Common myeloid progenitor, CD34-positive (primary cell): ENCODE results near the gene SLFN12.
A peak's percentile ranks its signal among the peaks of the same experiment; 100 is the strongest.
"Not testable (repeated sequence)": the region's sequence is repeated elsewhere in the genome, so short reads cannot be mapped to it uniquely, and the experiment has no call there.

Experiments
- CTCF ChIA-PET: fragments of 350-600 bp; sonication (Branson Sonifier 250); formaldehyde crosslinking; loops from one replicate; lab custom pipeline; 2021; ENCODE audit warnings: antibody characterized with exemption; lab: Charles Lee
- POLR2A ChIA-PET: fragments of 350-600 bp; sonication (Branson Sonifier 250); formaldehyde crosslinking; loops from one replicate; lab custom pipeline; 2021; ENCODE audit warnings: antibody characterized with exemption; lab: Charles Lee
- DNase-seq, 3 donors: peaks; one replicate each; pipeline versions ENCODE4 v3.0.0 to v3.0.0-alpha.2; 2013
- H3K27ac ChIP-seq, 2 experiments: 1 replicate in 1 of 2; 2 replicates in 1 of 2; pipeline ENCODE4 v1.7.0; 2013; ENCODE audit warnings: inconsistent platforms in 2 of 2, low read length in 2 of 2, mild to moderate bottlenecking in 2 of 2, low read depth in 1 of 2, moderate library complexity in 1 of 2; ENCODE audit not compliant: severe bottlenecking in 2 of 2, insufficient read depth in 1 of 2, poor library complexity in 1 of 2
- H3K27me3 ChIP-seq, 5 experiments: replicated peaks in 2 of 5; 1 replicate in 3 of 5; 2 replicates in 2 of 5; pipeline versions ENCODE4 v1.6.1 to v1.7.0; 2013; ENCODE audit warnings: low read length in 4 of 5, mild to moderate bottlenecking in 2 of 5, moderate library complexity in 2 of 5, inconsistent platforms in 1 of 5; ENCODE audit not compliant: insufficient read depth in 5 of 5, control insufficient read depth in 4 of 5
- H3K36me3 ChIP-seq, 4 experiments: 1 replicate in 2 of 4; 2 replicates in 2 of 4; pipeline versions ENCODE4 v1.6.1 to v1.7.0; 2013; ENCODE audit warnings: low read length in 3 of 4, control low read depth in 1 of 4, mild to moderate bottlenecking in 1 of 4; ENCODE audit not compliant: control insufficient read depth in 4 of 4, insufficient read depth in 4 of 4
- H3K4me1 ChIP-seq, 4 experiments: 1 replicate in 3 of 4; 2 replicates in 1 of 4; pipeline versions ENCODE4 v1.6.1 to v1.7.1; 2013; ENCODE audit warnings: low read length in 3 of 4, mild to moderate bottlenecking in 3 of 4, control low read depth in 1 of 4, inconsistent platforms in 1 of 4, moderate library complexity in 1 of 4; ENCODE audit not compliant: control insufficient read depth in 4 of 4, insufficient read depth in 4 of 4; ENCODE audit errors: control extremely low read depth in 1 of 4
- H3K4me3 ChIP-seq, 7 experiments: 1 replicate in 4 of 7; 2 replicates in 3 of 7; pipeline versions ENCODE4 v1.5.1 to v1.7.0; 2013; ENCODE audit warnings: mild to moderate bottlenecking in 7 of 7, low read length in 6 of 7, moderate library complexity in 6 of 7, inconsistent platforms in 2 of 7, low read depth in 2 of 7, control low read depth in 1 of 7; ENCODE audit not compliant: insufficient read depth in 4 of 7, control insufficient read depth in 1 of 7; ENCODE audit errors: extremely low read depth in 1 of 7
- H3K9me3 ChIP-seq, 5 experiments: 1 replicate in 4 of 5; 2 replicates in 1 of 5; pipeline versions ENCODE4 v1.6.1 to v1.7.1; 2013; ENCODE audit warnings: low read length in 4 of 5, mild to moderate bottlenecking in 2 of 5, inconsistent platforms in 1 of 5, low read depth in 1 of 5, moderate library complexity in 1 of 5; ENCODE audit not compliant: control insufficient read depth in 4 of 5, insufficient read depth in 2 of 5; ENCODE audit errors: control extremely low read depth in 1 of 5
- WGBS: methylation state at CpG from one replicate; pipeline ENCODE4 v1.1.5; 2013; ENCODE audit not compliant: insufficient coverage; 5-methylcytosine and 5-hydroxymethylcytosine counted together

Gene SLFN12

DNA sequence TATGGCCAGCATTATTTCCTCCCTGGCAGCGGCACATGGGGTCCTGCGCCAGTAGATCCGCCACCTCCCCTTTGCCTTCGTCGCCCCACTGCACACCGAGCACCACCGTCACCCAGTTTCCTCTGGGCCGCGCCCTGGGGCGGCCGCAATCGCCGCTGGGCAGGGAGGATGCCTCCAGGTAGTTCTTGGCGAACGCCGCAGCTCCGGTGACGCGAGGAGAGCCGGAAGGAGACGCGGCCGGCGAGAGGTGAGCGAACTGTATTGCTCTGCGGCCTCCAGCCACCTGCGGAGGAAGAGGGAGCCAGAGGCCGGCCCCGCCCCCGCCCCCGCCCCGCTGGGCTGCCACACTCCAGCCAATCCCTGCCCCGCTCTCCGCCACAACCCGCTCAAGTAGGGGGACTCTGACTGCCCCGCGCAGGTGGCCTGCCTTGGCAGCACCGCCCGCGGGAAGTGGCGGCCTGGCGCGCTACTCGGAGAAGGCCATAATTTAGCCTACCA is 28.1 kb upstream of the SLFN12 start:
- peaks cover 0 to 8% (median 4%) of the 10 kb centered on the region in 4 experiments for H3K4me1 ChIP-seq
- peak overlapping the region in 4 of 7 experiments; percentile 8 to 59 (median 37) for H3K4me3 ChIP-seq
- H3K27ac ChIP-seq: no peak overlapping the region
- H3K36me3 ChIP-seq: no peaks in the 10 kb centered on the region
- H3K9me3 ChIP-seq: peaks cover 0 to 7% (median 2%) of the 10 kb centered on the region in 5 experiments
- peak; percentile 47 to 80 (median 64) for DNase-seq
- ChIA-PET CTCF (no interaction called here), POLR2A (interaction anchor here (0.6 kb wide), 1 partner anchor 86 kb away, joined by 3 read pairs; no protein-coding TSS in a partner anchor)
- H3K27me3 ChIP-seq: peaks cover 0 to 4% (median 2%) of the 10 kb centered on the region in 5 experiments
- WGBS: 2% methylated on average over 35 of the region's 44 CpGs

DNA sequence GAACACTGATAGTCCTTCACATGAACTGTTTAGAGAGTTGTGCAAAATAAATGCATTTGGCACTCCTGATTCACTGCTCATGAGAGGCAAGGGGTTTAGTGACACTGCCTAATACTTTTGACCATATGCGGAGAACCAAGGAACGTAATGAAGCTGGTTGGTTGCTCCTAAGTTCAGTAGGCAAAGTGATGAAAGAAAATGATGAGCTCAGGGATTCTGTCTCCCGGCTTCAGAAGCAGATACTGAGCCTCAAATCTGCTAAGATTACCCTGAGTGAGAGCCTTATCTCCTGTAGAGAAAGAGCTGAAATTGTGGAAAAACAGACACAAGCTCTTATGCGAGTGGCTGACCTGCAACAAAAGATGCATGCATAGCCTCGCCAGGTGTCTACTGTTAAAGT is 21.7 kb upstream of the SLFN12 start:
- DNase-seq, H3K27me3 ChIP-seq, H3K27ac ChIP-seq, H3K4me1 ChIP-seq, H3K4me3 ChIP-seq, H3K9me3 ChIP-seq, H3K36me3 ChIP-seq, POLR2A ChIA-PET: not testable (repeated sequence)
- CTCF ChIA-PET: interaction anchor here (1.3 kb wide), 1 partner anchor 51 kb away, joined by 3 read pairs; no protein-coding TSS in a partner anchor
- WGBS: 96% methylated on average over 5 of the region's 5 CpGs

GRCh38 chr17:35453171-35453570 is 20.9 kb upstream of the SLFN12 start:
- Histone ChIP-seq H3K36me3 (no peaks in the 10 kb centered on the region), H3K4me3 (no peak overlapping the region), H3K9me3 (peaks cover 0 to 5% (median 0%) of the 10 kb centered on the region in 5 experiments), H3K27ac (no peak overlapping the region), H3K27me3 (no peaks in the 10 kb centered on the region), H3K4me1 (peaks cover 2 to 16% (median 15%) of the 10 kb centered on the region in 4 experiments)
- POLR2A ChIA-PET: no interaction called here
- CTCF ChIA-PET: interaction anchor here (1.3 kb wide), 1 partner anchor 50 kb away, joined by 3 read pairs; no protein-coding TSS in a partner anchor
- no peak for DNase-seq
- no CpG with 5 or more reads among the region's 1 CpG for WGBS

DNA sequence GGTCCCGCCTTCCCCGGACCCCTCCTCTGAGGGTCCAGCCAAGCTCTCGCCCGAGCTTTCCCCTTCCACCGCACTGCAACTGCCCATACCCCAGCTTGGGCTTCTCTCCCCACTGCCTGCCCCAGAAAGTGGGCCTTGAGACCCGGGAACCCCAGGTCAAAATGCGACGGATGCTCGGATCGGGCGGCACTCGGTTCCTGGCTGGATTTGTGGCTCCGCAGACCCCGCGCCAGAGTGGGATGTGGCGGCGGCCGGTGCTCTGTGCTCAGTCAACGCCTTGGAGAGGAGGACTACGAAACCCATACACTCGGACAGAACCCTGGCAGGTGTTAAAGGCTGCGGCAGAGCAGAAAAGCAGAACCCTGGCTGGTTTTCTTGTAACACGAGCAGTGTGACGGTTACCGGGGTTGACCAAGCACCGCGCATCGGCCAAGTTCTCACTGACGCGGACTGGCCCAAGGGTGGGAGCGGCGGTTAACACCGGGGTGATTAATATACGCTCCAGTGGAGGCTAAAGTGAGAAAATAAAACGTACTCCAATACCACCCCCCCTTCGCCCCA is 17.2 kb upstream of the SLFN12 start:
- peaks cover 0 to 5% (median 0%) of the 10 kb centered on the region in 5 experiments for H3K9me3 ChIP-seq
- POLR2A ChIA-PET: no interaction called here
- CTCF ChIA-PET: interaction anchor here (0.6 to 2.7 kb wide), 3 partner anchors 16 to 39 kb away, joined by 3 to 9 read pairs (median 5); no protein-coding TSS in a partner anchor
- peak overlapping the region; percentile 29 to 85 (median 56) for H3K4me3 ChIP-seq
- DNase-seq: peak; percentile 23 to 67 (median 58)
- WGBS: 5% methylated on average over 30 of the region's 36 CpGs
- H3K36me3 ChIP-seq: peaks cover 0 to 8% (median 3%) of the 10 kb centered on the region in 4 experiments
- H3K27me3 ChIP-seq: no peaks in the 10 kb centered on the region
- no peak overlapping the region for H3K27ac ChIP-seq
- peaks cover 8 to 26% (median 23%) of the 10 kb centered on the region in 4 experiments for H3K4me1 ChIP-seq

GRCh38 chr17:35448899-35449227 is 16.6 kb upstream of the SLFN12 start:
- ChIA-PET POLR2A (interaction anchor here (0.6 to 1.3 kb wide), 3 partner anchors 39 to 130 kb away, joined by 3 read pairs; no protein-coding TSS in a partner anchor), CTCF (interaction anchor here (1.1 to 2.7 kb wide), 3 partner anchors 16 to 41 kb away, joined by 4 to 9 read pairs (median 5); no protein-coding TSS in a partner anchor)
- peak overlapping the region; percentile 41 to 85 (median 63) for H3K4me3 ChIP-seq
- H3K9me3 ChIP-seq: peaks cover 0 to 5% (median 0%) of the 10 kb centered on the region in 5 experiments
- peak overlapping the region in 1 of 2 experiments; percentile 75 for H3K27ac ChIP-seq
- no peaks in the 10 kb centered on the region for H3K27me3 ChIP-seq
- peaks cover 8 to 26% (median 23%) of the 10 kb centered on the region in 4 experiments for H3K4me1 ChIP-seq
- peaks cover 0 to 11% (median 3%) of the 10 kb centered on the region in 4 experiments for H3K36me3 ChIP-seq
- 9% methylated on average over 12 of the region's 16 CpGs for WGBS
- peak in 1 of 3 donors; percentile 17 for DNase-seq

DNA sequence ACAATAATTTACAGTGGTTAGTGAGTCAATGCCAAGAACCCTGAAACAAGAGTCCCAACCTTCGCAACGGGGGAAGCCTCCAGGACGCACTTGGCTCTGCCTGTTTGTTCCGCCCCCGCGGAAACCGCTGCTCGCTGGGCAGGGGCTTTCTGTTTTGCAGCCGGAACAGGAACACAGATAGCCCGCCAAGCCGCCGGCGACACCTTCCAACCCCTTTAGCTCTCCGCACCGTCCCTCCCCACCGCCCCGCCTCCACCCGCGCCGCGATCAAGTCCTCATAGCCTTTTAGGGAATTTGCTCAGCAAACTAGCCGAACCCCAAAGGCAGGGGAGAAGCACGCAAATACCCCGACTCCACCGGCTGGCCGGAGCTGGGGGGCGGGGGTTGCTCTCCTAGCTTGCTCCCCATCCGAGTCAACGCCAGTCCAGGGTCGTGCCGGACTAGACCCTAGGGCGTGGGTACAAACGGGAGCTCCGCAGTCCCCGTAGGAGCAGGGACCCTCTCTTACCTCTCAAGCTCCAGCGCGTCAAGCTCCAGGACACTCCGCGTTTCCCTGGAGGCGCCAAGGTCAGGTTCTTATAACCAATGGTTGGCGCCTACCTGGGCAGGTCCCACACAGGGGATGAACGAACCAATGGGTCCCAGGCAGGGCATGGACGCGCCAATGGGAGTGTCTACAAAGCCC is 16.1 kb upstream of the SLFN12 start, which contains the start of gene SLFN13:
TSS of gene SLFN13 (minus strand) at position 553 of the 685 bp plus-strand sequence. CDS start 3,086 bp downstream, outside the sequence.
- no peaks in the 10 kb centered on the region for H3K27me3 ChIP-seq
- ChIA-PET POLR2A (interaction anchor here (0.6 to 1.3 kb wide), 4 partner anchors 16 to 130 kb away, joined by 3 to 5 read pairs (median 3); partner anchors contain the start of gene SLFN12), CTCF (interaction anchor here (1.1 to 2.7 kb wide), 3 partner anchors 15 to 42 kb away, joined by 4 to 9 read pairs (median 5); no protein-coding TSS in a partner anchor)

More for the DNA sequence above, 16.1 kb upstream of the SLFN12 start, which contains the start of gene SLFN13:
- Histone ChIP-seq H3K4me1 (peaks cover 8 to 26% (median 23%) of the 10 kb centered on the region in 4 experiments), H3K27ac (peak within 1 kb of the TSS; percentile 49 to 75), H3K36me3 (peaks cover 0 to 11% (median 4%) of the 10 kb centered on the region in 4 experiments), H3K4me3 (peak within 1 kb of the TSS; percentile 41 to 85 (median 63)), H3K9me3 (peaks cover 0 to 5% (median 0%) of the 10 kb centered on the region in 5 experiments)
- 0% methylated on average over 43 of the region's 44 CpGs for WGBS
- peak; percentile 94 to 99 (median 99) for DNase-seq
